Activated CD4-positive, CD25-positive, alpha-beta regulatory T cell (primary cell): ENCODE measurements around the gene GALNT18.

Experiments
- DNase-seq, 4 experiments: peaks; one replicate each; lab custom pipeline; 2025; lab: John Stamatoyannopoulos, UW

Gene GALNT18

DNA sequence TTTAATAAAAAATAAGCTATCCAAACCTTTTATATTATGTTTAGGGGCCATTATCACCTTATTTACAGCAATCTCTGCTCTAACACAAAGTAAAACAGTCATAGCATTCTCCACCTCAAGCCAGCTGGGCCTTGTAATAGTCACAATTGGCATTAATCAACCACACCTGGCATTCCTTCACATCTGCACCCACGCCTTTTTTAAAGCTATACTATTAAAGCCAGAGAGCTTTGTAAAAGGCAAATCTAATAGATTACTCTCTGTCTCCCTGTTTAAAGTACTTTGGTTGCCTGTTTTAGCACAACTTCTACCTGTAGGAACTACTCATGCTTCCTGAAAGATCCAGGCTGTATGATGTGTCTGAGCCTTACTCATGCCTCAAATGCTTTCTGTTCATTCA is 381.8 kb downstream of the GALNT18 start:
- DNase-seq: no peak

DNA sequence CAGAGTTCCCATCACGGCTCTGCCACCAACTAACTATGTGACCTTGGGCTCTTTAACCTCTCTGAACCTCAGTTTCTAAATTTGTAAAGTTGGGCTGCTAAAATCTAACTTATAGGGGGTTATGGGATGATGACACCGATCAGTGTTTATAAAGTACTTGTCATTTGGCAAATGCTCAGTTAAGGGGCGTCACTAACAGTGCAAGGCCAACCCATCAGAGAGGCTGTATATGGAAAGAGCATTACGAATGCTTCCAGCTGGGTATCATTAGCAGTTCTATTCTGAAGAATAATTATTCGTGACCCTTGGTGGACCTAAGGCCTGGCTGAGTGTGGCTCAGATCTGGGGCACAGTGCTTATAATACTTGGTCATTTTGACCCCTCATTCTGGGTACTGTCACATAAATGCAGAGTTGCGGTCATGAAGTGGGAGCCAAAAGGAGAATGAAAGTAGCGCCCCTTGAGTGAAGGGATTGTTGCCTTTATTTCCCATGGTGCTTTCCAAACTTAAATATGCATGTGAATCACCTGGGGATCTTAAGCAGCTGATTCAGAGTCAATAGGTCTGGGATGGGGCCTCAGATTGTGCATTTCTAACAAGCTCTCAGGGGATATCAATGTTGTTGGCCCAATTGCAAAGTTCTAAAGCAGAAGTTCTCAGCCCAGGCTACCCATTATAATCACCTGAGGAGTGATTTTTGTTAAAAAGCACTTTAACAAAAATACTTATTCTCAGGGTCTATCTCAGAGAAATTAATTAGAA is 384.6 kb downstream of the GALNT18 start:
- no peak for DNase-seq

DNA sequence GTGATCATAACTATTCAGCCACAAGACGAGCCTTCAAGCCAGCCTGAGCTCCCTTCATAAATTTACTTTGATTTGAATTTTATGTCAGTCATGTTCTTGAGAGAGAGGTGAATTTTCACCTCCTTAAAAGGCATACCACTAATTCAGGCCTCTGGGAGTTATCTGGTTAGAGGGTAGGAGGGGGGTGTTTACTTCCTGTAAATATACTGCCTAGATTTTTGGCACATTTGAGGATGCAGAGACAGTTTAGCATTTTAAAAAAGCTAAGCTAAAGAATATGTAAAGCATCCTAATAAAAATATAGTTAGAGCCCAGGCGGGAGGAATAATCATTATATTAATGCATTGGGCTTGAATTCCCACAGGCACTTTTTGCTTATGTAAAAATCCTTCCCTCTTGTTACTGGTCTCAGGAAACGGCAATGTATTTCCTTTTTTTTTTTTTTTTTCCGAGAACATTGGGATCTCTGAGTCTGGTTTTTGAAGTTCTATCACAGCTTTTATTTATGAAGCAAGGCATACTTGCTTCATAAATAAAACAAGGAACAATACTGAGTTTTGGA is 385.2 kb downstream of the GALNT18 start:
- DNase-seq: no peak

DNA sequence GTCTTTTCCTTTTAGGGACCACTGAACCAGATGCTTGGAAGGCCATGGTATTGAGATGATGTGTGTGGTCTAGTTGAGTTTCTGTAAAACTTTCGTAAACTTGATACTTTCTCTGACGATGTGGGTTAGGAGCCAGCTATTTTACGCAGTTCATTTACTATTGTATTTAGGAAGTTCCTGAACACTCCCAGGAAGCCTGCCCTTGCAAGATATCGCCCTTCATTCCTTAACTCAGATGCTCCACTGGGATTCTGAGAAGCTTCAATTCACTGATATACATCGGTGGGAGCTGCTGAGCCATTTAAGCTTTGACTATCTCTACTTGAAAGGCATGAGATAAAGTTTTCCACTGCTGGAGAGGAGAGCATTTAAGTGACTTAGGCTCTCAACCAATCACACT is 390.0 kb downstream of the GALNT18 start:
- DNase-seq: no peak

DNA sequence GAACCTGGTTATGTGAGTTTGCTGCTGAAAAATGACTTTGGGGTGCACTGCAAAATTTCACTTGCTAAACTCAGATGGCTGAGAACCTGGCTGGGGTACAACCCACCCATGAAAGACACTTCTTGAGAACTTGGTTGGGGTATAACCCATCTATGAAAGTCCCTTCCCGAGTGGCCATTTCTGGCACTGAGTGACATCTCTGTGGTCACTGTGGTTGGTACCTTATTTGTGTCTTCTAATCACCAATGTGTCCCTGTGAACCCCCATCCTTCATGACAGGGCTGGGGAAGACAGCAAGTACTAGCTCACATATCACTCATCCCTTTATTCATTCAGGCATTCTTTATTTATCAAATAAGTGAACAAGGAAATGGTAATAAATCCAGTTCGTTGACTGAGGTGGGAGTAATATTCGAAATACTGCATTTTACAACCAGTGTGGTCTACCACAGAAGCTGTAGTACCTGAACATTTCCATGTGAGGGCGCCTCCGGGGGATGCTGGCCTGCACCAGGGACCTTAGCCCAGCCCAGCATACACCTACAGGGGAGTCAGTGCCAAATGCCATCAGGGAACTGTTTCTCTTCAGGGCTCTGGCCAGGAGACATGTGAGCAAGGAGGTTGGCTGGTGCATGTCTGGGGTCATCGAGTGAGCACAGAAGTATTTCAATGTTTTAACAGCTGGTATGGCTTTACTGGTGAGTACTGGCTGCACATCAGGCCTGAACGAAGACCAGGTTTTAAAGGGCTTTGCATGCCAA is 390.8 kb downstream of the GALNT18 start:
- no peak for DNase-seq

DNA sequence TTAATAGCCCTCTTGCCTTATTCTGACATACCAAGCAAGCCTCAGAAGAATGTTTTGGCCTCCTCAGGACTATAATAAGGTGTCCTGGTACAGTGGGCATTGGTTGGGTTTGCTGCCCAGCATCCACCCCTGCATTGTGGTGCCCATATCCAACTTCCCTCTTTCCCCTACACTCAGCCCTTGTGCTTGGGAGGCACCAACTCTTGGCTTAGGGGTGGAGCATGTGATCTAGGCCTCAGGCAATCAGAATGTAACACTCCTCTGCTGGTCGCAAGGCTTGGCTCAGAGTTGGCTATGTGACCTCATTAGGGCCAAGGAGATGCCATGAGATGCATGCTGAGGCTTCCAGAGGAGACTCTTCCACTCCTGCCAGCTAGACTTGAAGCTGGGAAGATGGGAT is 391.7 kb downstream of the GALNT18 start:
- DNase-seq: no peak

DNA sequence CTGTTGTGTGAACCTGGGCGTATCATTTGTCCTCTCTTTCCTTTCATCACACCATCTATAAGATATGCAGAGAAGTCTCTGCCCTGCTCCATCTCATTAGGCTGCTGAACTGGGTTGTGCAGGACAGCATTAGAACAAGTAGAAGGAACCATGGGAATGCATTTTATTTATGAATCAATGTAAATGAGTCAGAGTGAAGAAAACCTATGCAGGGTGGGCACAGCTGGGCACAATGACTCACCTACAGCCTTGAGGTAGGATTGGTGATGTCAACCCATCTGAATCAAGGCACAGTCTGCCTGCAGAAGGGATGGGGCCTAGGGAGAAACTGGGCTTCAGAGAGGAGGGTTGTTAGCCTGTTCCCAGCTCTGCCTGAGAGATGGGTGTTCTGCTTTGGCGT is 392.2 kb downstream of the GALNT18 start:
- no peak for DNase-seq

DNA sequence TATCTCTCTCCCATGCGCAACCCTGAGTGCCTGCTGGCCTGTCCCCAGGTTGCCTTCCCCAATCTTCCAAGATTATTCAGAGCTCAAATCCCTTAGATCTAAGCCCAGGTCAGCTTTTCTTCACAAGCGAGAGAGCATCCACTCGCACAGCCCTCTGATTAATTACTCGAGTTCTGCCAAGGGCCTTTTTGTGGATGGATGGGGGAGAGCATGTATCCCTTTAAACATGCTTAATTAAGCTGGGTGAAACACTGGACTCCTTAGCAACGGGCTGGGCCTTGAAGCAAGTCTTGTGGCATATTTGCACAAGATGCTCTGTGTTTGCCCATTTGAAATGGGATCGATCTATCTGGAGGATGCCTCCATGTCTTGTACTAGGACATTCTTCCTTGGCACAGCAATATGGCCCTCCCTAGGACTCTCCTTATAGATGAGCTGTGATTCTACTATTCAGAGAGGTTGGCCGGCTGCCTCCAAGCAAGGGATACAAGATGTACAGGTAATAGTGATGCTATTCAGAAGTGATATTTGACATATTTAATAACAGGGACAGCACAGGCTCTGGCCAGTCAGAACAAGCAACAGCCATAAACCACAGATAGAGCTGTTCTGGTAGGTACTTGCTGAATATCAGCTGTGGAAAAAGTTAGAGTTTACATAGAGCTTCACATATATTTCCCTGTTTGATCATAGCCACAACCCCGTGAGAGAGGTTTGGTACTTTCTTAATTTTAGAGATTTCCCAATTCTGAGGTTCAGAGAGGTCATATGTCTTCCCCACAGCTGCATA is 394.3 kb downstream of the GALNT18 start:
- no peak for DNase-seq
